Calu3 (cell line): ENCODE results near the gene RIC8B. TPM values are rescaled to one million over a fixed set of nuclear protein-coding genes. Genes with fewer than 3 reads are reported as not detected.

Source experiments
- BruUV-seq: library from RNA; stranded (reverse); fragments of 400-500 nt; replicated peaks from 2 replicates; lab custom pipeline; 2021; lab: Mats Ljungman, UMichigan
- CTCF ChIA-PET: fragments of 300-600 bp; sonication (Branson Sonifier 250); formaldehyde crosslinking; loops from one replicate; lab custom pipeline; 2022; ENCODE audit warnings: antibody characterized with exemption; lab: Charles Lee
- DNase-seq: peaks from one replicate; pipeline ENCODE4 v3.0.0; 2022
- H3K27ac Mint-ChIP-seq: one replicate; pipeline ENCODE4 v1.8.0; 2022; ENCODE audit warnings: mixed read lengths; ENCODE audit not compliant: unreplicated experiment
- H3K27me3 Mint-ChIP-seq: one replicate; pipeline ENCODE4 v1.8.0; 2022; ENCODE audit warnings: mixed read lengths; ENCODE audit not compliant: unreplicated experiment
- H3K36me3 Mint-ChIP-seq: one replicate; pipeline ENCODE4 v1.8.0; 2022; ENCODE audit warnings: mild to moderate bottlenecking, moderate library complexity, mixed read lengths; ENCODE audit not compliant: insufficient read depth, unreplicated experiment
- H3K4me1 Mint-ChIP-seq: one replicate; pipeline ENCODE4 v1.8.0; 2022; ENCODE audit warnings: mild to moderate bottlenecking, low read depth, mixed read lengths; ENCODE audit not compliant: unreplicated experiment
- H3K4me3 Mint-ChIP-seq: one replicate; pipeline ENCODE4 v1.8.0; 2022; ENCODE audit warnings: mild to moderate bottlenecking, low read depth, moderate library complexity, mixed read lengths; ENCODE audit not compliant: unreplicated experiment
- H3K9me3 Mint-ChIP-seq: one replicate; pipeline ENCODE4 v1.8.0; 2022; ENCODE audit warnings: low read depth, mixed read lengths; ENCODE audit not compliant: unreplicated experiment
- intact Hi-C: fragments of 100-400 bp; cut with micrococcal nuclease; formaldehyde crosslinking; loops from one replicate; pipeline ENCODE4 v1.10.0; 2022; ENCODE audit not compliant: unreplicated experiment
- total RNA-seq: library from RNA; stranded (reverse); gene quantifications from 2 replicates; pipeline ENCODE4 v1.2.3, GENCODE V29; 2022
- TF ChIP-seq, protein P1 (sequence below): fragments of 200-600 bp; IDR thresholded peaks from one replicate; pipeline ENCODE4 v1.8.0; 2022; ENCODE audit warnings: antibody characterized with exemption; ENCODE audit not compliant: unreplicated experiment

RIC8B gene
- total RNA-seq, 1 experiment from 2014 or later: 28.5 TPM

DNA sequence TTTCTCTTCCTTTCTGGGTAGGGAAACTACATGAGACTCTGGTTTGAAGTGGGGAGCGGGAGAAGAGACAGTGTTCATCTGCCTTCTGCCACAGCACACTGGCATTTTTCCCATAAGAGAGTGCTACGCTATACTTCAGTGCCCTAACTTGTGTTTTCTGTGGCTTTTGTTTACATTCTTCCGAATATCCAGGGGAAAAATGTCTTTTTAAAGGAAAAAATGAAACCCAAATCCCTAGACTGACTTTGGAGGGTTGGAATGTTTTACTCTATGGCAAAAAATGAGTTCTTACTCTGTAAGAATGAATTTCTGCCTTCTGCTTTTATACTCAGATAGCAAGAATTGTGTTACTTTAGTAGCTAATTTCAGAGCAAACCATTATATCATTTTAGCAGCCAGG, 93.2 kb downstream of the RIC8B start:
- no peaks in the 10 kb centered on the region for H3K27me3 Mint-ChIP-seq
- BruUV-seq: no TSS peak
- no peaks in the 10 kb centered on the region for H3K9me3 Mint-ChIP-seq

DNA sequence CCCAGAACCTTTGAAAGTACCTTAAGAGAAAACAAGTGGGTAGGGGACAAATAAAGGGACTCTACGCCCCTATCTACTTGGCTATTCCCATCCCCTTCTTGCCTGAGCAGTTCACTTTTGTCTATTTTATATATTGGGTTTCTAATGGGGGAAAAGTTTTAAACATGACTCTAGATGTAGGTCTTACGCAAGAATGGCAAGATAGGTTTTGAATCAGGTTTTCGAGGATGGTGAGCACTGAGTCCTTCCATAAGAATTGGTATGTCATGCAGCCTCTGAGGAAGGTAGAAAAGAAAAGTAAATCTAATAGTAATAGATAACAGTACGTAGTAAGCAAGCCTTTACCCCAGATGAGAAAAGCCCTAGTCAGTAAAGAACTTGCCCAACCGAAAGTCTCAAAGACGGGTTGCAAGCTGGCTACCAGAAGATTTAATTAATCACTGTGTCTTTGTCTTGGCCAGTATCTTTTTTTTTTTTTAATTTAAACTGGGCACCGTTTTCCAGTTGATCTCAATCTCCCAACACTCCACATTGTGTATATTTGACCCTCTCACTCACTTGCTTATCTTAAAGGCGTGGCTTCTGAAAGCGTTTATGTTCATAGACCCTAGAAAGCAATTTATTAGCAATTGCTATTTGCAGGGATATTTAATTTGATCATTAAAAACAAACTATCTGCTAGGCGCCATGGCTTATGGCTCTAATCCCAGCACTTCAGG, 94.7 kb downstream of the RIC8B start:
- H3K4me3 Mint-ChIP-seq: no peak overlapping the region
- no peaks in the 10 kb centered on the region for H3K36me3 Mint-ChIP-seq
- CTCF ChIA-PET: no interaction called here
- no TSS peak for BruUV-seq
- intact Hi-C loops: loop anchor here (10.0 kb wide), 1 partner anchor 644 kb away; no protein-coding TSS in a partner anchor
- TF ChIP-seq, protein P1, sequence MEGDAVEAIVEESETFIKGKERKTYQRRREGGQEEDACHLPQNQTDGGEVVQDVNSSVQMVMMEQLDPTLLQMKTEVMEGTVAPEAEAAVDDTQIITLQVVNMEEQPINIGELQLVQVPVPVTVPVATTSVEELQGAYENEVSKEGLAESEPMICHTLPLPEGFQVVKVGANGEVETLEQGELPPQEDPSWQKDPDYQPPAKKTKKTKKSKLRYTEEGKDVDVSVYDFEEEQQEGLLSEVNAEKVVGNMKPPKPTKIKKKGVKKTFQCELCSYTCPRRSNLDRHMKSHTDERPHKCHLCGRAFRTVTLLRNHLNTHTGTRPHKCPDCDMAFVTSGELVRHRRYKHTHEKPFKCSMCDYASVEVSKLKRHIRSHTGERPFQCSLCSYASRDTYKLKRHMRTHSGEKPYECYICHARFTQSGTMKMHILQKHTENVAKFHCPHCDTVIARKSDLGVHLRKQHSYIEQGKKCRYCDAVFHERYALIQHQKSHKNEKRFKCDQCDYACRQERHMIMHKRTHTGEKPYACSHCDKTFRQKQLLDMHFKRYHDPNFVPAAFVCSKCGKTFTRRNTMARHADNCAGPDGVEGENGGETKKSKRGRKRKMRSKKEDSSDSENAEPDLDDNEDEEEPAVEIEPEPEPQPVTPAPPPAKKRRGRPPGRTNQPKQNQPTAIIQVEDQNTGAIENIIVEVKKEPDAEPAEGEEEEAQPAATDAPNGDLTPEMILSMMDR: no peak
- H3K27ac Mint-ChIP-seq: no peak overlapping the region
- H3K9me3 Mint-ChIP-seq: no peaks in the 10 kb centered on the region
- no peaks in the 10 kb centered on the region for H3K27me3 Mint-ChIP-seq
- DNase-seq: no peak
- H3K4me1 Mint-ChIP-seq: no peaks in the 10 kb centered on the region

More for the DNA sequence above, 93.2 kb downstream of the RIC8B start:
- Mint-ChIP-seq H3K4me3 (no peak overlapping the region), H3K4me1 (no peaks in the 10 kb centered on the region), H3K27ac (no peak overlapping the region), H3K36me3 (no peaks in the 10 kb centered on the region)
- intact Hi-C loops: loop anchor here (10.0 kb wide), 1 partner anchor 643 kb away; no protein-coding TSS in a partner anchor
- no peak for DNase-seq
- CTCF ChIA-PET: interaction anchor here (0.6 kb wide), 1 partner anchor 17 kb away, joined by 4 read pairs; no protein-coding TSS in a partner anchor
- TF ChIP-seq, protein P1: no peak

DNA sequence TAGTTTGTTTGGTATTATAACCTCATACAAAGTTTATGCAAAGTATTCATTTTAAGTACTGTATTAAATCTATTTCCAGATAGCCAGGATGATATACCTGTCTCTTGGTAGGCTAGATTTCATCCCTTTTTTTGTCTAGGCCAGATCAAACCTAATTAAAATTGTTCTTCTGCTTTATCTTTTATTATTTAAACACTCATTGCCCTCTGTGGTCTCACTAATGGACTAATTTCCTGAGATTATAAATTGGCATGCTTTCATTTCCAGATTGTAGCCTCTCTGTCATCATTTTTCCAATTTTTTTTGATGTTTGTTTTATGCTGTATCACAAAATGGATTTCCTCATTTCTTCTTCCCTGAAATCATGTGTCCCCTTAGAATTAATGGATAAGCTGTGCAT, 95.6 kb downstream of the RIC8B start:
- Mint-ChIP-seq H3K4me3 (no peak overlapping the region), H3K36me3 (no peaks in the 10 kb centered on the region), H3K27ac (no peak overlapping the region), H3K27me3 (no peaks in the 10 kb centered on the region), H3K9me3 (no peaks in the 10 kb centered on the region), H3K4me1 (no peaks in the 10 kb centered on the region)
- no TSS peak for BruUV-seq
- TF ChIP-seq, protein P1: no peak
- DNase-seq: no peak
- intact Hi-C loops: no loop called here
- CTCF ChIA-PET: no interaction called here

DNA sequence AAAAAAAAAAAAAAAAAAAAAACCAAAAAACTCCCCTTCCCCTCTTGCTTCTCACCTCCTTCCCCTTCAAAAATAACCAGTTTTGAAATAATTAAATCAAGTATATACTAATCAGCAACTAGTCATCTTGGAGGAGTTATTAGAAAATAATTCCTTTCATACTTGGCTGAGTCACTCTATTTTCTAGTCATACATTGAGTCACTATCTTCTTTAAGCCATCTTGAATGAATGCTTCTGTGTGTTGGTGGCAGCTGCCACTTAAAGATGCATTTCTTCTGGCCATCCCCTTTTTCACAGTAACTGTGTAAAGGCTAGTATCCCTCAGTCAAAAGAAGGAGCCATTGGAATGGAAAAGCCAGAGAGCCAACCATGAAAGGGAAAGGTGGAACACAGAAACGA, 97.0 kb downstream of the RIC8B start:
- Mint-ChIP-seq H3K4me3 (no peak overlapping the region), H3K36me3 (no peaks in the 10 kb centered on the region), H3K4me1 (no peaks in the 10 kb centered on the region), H3K27me3 (no peaks in the 10 kb centered on the region), H3K9me3 (no peaks in the 10 kb centered on the region), H3K27ac (no peak overlapping the region)
- no TSS peak for BruUV-seq
- DNase-seq: no peak
- intact Hi-C loops: no loop called here
- TF ChIP-seq, protein P1: no peak
- CTCF ChIA-PET: no interaction called here
